T-helper 9 cell (primary cell): ENCODE measurements around the gene BCAT1.
"Not testable (repeated sequence)": the region's sequence is repeated elsewhere in the genome, so short reads cannot be mapped to it uniquely, and the experiment has no call there.

Source experiments
- DNase-seq: peaks from one replicate; pipeline ENCODE4 v3.0.0-alpha.2; 2020

Gene BCAT1

DNA sequence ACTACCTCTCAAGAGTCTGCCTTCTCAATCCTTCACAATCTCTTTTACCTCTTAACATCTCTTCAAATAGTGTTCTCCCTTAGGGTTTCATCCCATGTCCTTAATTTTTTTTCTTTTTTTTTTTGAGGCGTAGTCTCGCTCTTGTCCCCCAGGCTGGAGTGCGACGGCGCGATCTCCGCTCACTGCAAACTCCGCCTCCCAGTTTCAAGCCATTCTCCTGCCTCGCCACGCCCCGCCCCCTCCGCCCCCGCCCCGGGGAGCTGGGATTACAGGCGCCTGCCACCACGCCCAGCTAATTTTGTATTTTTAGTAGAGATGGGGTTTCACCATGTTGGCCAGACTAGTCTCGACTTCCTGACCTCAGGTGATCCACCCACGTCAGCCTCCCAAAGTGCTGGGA is 7.0 kb upstream of the BCAT1 start:
- no peak for DNase-seq

DNA sequence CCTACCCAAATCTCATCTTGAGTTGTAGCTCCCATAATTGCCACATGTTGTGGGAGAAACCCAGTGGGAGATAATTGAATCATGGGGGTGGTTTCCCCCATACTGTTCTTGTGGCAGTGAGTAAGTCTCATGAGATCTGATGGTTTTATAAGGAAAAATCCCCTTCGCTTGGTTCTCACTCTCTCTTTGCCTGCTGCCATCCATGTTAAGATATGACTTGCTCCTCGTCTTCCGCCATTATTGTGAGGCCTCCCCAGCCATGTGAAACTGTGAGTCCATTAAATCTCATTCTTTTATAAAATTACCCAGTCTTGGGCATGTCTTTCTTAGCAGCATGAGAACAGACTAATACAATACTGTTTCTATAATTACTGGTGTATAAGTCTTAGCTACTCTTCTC is 6.5 kb upstream of the BCAT1 start:
- DNase-seq, result no peak

DNA sequence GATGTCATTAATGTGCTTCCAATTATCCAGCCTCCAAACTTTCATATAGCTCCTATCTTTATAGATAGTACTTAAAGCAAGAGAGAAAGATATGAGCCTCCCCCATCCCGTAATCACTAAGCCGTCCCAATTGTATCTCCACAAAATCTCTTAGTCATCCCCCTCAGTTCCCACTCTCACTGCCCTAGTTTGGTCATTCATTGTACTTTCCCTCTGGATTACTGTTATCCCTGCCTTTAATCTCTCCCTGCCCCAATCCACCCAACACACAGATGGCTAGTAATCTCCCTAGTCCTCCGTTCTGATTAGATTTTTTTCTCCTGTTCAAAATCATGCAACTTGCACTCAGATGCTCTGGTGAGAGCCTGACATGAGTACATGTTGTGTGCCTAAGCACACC is 5.4 kb upstream of the BCAT1 start:
- no peak for DNase-seq

DNA sequence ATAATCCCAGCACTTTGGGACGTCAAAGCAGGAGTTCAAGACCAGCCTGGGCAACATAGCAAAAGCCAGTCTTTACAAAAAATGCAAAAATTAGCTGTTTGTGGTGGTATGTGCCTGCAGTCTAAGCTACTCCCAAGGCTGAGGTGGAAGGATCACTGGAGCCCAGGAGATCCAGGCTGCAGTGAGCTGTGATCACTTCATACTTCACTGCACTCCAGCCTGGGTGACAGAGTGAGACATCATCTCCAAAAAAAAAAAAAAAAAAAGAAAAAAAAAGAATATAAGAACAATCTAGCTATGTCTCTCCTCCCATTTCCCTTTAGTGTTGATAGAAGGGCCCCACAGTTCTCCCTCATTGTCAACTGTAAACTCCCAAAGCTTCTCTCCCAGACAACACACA is 3.5 kb upstream of the BCAT1 start:
- DNase-seq, result no peak

DNA sequence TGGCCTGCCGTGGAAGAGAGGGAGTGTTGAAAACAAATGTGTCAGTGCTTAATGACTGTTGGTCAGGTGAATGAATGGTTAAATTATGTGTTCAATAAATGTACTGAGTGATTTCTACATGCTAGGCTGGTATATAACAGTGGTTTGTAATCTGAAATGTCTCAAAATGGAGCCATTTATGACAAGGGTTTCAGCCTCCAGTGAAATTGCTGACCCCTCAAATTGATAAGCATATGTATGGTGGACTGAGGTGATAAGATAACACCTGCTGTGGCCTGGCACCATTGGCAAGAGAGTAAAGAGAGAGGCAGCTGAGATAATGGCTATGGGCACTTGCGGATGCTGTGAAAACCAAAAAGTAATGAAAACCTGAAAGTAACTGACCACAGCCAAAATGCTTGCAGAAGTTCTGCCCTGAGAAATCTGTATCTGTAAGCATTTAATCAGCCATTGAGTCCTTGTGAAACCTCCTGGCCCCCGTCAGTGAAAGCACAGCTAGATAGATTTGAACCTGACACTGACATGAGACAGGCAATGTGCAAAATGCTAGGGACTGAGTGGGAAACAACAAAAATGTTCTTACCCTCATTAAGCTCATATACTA is 1.4 kb upstream of the BCAT1 start:
- DNase-seq, result no peak

DNA sequence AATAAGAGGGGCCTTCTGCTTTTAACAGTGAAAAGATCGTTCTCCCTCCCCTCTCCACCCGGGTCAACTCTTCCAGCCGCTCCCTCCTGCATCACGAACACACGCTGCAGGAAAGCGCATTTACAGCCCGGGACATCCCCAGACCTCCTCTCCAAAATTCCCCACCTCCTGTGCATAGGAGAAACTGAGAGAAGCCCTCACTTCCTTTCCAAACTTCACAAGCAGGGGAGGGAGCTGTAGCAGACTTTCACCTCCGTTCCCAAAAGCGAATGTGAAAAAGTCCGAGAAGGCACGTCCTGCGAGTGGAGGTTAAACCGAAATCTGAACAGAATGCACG is 513 bp downstream of the BCAT1 start:
- DNase-seq, result no peak

DNA sequence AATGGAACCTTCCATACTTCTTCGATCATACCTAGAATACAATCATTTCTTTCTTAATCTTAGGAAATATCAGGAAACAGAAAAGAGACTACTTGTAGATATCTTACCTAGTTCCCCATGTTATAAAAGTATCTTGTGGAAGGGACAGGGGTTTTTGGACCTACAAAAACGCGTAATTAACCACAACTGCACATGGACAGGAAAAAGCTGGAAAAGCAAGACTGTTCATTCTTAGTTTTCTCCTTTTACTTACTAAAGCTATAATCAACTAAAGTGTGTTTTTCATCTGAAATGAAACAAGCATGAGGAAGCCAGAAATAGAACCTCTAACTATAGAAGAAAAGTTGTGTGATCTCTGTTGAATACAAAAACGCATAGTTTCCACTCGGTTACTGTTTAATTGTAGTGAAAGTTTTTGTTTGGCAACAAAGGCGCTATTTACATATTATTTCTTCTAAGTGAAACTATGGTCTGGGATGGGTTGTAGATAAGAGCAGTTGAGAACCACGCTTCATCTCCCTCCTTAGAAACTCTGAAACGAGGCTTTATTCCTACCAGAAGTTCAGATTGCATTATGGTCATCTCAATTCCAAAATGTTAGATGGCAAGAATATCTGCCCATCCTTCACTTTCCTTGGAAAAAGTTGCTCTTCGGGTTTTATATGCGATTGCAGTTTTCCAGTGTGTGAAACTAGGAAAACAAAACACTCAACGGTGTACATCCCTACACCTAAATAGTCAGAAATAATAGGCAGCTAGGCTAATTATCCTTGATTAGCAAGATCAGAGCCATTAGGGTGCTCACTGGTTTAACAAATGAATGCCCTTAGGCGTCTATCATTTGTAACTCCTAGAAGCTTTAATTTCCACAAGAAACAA is 1.1 kb downstream of the BCAT1 start:
- DNase-seq, result no peak

DNA sequence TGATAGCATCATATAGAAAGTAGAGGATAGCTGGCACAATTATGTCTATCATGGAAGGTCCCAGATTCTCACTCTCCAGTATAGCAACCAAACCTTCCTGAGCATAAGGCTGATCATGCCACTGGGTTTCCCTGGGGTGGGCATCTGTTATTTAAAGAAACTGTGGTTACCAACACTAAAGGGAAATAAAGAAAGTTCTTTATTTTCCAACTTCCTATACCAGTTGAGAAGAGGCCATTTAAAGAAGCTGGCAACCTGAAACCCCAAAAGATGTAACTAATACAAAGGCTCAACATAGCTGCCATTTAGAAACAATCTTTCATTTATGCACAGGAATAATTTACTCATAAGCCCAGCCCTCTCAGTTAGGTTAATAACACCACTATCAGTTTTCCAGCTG is 3.1 kb downstream of the BCAT1 start:
- no peak for DNase-seq

DNA sequence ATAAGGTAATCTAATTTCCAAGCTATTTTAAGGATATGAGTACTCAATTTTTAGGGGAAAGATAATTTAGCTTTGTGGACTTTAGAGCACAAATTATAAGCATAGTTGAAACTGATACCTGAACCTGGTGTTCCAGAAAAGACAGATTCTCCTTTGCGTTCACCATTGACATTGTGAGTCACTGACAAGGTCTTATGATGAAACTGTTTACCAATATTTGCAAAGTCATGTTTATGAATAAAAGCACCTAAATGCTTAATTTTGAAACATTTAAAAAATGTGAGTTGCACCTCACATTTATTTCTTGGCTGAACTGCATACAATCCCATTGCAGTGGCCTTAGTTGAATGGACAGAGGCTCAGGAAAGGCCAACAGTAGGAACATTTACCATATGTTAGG is 3.9 kb downstream of the BCAT1 start:
- DNase-seq, result no peak

DNA sequence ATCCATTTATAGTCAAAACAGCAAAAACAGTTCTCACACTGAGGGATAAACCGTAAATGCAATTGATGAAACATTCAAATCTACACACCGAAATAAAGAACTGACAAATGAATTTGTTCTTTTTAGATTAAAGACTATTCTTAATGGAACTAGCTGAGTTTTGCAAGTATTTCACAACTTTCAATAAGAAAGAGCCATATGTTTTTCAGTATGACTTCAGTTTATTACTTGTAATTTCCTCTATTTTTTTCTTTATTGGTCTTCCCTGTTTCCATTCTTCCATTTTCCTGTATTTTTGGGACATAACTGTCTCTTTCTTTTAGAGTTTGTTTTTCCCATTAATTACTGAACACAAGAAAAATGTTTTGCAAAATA is 4.3 kb downstream of the BCAT1 start:
- DNase-seq, result no peak

DNA sequence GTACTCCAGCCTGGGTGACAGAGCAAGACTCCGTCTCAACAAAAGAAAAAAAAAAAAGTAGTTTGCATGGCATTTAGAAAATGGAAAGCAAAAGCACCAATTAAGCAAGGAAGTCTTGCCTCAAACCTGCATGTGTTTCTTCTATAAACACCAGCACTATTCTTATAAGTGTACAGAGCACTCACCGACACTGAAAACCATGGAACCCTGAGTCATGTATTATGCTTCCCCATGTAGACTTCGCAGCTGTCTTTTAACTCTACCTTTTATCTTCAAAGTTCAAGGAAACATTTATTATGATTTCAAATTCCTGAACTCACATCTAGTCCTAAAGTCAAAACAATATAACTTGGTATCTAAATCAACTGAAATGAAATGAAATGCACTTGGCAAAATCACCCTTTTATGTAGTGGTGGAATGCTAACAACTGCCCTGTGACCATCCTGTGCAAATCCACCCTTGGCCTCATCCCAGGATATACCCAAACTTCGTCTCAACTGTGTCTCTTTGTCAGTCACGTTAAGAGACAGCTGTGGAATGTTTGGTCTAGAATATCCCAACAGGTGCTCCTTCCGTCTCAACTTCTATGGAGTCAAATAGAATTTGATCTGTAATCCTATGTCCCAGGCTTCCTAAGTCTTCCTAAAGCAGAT is 4.8 kb downstream of the BCAT1 start:
- DNase-seq, result no peak

DNA sequence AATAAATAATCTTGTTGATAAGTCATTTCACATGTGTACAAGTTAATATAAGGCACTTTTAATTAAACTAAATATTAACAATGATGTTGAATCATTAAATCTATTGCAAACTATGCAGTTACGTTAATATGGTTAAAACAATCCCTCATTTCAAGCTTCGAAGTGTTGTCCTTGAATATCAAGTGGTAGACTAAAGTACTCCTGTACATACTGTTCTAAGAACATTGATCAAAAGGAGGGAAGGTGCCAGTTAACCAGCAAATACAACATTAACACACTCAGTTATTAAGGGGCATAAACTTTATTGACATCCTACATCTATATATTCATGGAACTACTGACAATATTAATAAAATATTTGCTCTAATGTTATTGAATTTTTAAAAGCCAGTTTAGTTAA is 8.7 kb downstream of the BCAT1 start:
- no peak for DNase-seq

DNA sequence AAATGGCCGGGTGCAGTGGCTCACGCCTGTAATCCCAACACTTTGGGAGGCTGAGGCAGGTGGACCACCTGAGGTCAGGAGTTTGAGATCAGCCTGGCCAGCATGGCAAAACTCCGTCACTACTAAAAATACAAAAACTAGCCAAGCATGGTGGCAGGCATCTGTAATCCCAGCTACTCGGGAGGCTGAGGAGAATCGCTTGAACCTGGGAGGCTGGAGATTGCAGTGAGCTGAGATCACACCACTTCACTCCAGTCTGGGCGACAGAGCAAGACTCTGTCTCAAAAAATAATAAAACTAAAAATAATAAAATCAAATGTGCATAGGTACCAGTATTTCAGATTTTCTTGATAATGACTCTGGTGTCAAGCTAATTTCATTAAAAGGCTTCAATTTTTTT is 9.3 kb downstream of the BCAT1 start:
- not testable (repeated sequence) for DNase-seq

DNA sequence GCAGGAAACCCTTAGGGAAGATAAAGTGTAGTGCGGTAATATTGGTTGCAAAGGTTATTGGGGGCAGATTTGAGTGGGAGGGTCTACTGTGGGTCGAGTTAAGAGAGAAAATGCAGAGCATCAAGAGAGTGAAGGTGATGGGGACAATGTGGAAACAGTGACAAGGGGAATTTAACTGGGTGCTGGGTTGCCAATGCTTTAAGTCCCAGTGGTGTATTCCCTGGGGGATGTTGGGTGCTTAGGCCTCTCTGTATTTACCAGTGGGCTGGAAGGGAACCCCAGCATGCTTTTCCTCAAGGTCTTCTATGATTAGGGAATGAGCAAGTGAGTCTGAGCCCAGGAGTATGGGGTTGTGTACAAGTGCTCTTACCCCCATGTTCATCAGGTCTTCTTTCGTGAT is 10.6 kb downstream of the BCAT1 start:
- DNase-seq, result no peak

DNA sequence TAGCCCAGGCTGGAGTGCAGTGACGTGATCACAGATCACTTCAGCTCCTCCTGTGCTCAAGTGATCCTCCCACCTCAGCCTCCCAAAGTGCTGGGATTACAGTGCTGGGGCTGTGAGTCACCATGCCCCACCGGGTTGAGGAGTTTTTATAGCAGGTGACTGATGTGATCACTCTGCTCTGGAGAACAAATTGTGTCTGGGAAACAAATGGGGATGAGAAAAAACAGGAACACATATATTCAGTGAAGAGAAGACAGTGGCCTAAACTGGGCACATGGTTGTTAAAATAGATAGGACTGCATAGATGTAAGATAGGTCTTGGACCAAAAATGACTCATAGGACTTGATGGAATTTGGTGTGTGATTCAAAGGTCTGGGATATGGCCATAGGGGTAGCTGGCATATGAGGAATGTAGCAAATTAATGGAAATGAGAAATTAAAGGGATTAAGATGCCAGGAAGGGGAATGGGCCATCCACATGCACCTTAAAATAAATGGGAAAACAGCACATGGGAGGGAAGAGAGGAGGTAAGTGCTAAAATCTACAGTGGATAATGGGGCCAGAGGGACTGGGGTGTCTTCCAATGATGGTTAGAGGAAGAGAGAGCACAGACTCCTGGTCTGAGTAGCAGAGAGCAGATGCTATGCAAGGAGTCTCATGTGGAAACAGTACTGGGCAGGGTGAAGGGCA is 11.2 kb downstream of the BCAT1 start:
- no peak for DNase-seq

DNA sequence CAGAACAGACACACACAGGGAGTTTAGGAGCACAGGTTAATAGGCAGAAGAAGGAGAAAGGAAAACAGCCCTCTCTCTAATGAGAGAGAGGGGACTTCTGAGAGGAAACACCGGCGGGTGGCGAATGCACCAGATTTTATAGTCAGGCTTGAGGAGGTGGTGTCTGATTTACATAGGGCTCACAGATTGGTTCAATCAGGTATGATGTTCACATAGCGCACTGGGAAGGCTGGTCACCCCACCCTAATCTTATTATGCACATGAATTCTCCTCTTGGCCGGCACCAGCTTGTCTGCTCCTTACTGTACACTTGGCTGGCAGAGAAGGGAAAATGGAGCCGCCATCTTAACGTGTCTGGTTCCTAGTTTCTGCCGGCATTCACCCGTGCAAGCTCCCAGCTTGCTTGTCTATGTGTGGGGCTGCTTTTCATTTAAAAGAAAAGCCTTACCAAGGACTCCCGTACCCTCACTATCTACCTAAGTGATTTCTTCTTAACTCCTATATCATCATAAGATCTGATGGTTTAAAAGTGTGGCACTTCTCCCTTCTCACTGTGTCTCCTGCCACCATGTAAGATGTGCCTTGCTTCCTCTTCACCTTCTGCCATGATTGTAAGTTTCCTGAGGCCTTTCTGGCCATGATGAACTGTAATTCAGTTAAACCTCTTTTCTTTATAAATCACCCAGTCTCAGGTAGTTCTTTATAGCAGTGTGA is 15.1 kb downstream of the BCAT1 start:
- no peak for DNase-seq

DNA sequence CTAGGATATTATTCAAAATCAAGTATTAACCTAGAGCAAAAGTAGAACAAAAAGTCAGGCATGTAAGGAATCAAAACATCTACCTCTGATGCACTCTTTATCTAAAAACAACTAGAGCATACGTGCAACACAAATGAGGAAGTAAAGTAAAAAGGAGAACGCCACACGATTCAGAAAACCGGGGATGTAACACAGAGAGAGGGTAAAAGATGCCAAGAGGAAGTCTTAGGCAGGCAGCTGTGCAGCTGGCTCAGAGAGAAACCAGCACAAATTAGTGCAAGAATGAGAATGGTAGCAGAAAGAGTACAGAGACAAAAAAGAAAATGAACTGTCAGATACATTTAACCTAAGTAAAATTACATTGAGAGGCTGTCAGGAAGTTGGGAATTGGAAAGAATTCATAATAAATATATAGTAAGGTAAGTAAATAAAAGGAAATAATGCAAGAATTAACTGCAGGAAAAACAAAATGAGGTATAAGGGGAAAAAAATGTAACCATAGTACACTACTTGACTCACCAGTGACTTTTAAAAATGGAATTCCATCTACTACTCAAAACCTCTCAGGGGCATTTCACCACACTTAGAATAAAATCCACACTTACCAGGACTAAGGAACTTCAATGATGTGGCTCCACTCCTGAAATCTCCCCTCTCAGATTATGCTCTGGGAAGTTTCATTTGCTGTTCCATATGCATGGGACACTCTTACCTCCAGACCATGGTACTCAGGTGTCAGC is 17.1 kb downstream of the BCAT1 start:
- no peak for DNase-seq

DNA sequence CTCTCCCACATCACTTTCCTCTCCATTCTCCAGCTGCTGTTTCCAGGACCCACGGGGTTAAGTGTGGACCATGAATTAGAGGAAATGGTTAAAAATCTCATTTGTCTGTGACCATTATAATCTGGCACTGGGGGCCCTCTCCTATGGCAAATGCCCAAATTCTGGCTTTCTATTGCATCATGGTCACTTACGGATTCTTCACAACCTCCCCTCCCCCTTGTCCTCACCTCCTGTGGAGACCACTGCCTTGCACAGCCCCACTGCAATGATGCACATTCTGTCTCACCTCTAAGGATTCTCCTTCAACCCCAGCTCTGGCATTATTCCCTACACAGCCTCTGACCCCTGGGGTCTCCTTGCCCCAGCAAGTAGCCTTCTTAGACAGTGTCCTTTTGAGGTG is 18.9 kb downstream of the BCAT1 start:
- no peak for DNase-seq

DNA sequence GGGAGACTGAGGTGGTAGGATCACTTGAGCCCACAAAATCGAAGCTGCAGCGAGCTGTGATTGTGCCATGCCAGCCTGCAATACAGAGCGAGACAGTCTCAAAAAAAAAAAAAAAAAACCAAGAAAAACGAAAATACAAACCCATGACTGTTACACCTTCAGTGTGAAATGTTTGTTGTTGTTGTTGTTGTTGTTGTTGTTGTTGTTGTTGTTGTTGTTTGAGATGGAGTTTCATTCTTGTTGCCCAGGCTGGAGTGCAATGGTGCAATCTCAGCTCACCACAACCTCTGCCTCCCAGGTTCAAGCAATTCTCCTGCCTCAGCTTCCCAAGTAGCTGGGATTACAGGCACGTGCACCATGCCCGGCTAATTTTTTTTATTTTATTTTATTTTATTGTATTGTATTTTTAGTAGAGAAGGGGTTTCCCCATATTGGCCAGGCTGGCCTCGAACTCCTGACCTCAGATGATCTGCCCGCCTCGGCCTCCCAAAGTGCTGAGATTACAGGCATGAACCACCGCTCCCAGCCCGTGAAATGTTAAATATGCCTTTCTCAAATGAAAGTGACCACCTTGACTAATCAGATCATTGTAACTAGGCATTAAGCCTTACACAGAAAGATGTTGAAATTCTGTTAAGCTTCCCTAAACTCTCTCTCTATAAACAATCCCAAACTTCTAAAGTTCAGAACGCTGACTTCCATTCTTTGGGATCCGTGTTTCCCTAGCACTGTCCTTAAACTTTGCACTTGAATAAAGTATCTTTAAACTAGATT is 20.2 kb downstream of the BCAT1 start:
- DNase-seq, result not testable (repeated sequence)

DNA sequence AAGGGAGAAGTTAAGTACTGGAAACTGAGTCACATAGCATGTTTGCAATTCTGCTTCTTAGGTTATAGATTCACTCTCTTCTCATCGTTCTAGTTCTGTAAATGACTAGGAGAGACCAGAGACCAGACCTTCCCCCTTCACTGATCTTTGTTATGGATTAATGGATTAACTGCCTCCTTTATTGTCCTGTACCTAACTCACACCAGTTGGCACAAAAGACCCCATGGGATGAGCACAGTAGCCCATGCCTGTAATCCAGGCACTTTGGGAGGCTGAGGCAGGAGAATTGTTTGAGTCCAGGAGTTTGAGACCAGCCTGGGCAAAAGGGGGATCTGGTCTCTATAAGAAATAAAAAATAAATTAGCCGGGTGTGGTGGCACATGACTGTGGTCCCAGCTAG is 20.8 kb downstream of the BCAT1 start:
- DNase-seq, result no peak

DNA sequence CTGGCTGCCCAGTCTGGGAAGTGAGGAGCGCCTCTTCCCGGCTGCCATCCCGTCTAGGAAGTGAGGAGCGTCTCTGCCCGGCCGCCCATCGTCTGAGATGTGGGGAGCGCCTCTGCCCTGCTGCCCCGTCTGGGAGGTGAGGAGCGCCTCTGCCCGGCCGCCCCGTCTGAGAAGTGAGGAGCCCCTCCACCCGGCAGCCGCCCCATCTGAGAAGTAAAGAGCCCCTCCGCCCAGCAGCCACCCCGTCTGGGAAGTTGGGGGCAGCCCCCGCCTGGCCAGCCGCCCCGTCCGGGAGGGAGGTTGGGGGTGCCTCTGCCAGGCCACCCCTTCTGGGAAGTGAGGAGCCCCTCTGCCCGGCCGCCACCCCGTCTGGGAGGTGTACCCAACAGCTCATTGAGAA is 22.8 kb downstream of the BCAT1 start:
- DNase-seq, result not testable (repeated sequence)

DNA sequence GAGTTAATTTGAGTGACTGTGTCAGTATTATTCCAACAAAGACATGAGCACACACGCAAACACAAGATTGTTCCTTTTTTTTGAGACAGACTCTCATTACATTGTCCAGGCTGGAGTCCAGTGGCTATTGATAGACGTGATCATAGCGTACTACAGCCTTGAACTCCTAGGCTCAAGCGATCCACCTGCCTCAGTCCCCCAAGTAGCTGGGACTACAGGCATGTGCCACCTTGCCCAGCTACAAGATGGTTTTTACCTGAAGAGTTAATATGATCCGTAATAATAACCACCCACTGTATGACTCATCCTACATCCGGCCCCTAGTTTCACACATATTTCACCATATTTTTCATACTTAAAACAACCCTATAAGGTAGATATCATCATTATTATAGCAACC is 26.8 kb downstream of the BCAT1 start:
- DNase-seq, result no peak
